Measurements from ENCODE around the gene CD180.

CD180 gene

DNA sequence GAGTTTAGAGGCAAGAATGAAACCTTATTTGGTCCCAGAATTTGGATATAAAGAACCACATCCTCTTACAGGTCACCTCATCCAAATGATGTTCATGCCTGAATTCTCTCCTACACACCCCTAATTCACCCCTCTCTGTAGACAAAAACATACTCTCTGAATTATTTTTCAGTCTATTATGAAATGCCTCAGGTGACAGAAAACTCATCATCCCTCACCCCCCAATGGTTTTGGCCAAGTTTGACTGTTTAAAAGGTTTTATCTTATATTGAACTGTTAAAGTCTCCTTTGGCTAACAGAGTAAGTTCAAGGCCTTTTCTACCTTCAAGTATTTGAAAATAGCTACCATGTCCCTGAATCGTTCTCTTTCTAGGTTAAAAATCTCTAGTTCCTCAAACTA, 2.3 kb upstream of the CD180 start:
- TF ChIP-seq, protein P1, sequence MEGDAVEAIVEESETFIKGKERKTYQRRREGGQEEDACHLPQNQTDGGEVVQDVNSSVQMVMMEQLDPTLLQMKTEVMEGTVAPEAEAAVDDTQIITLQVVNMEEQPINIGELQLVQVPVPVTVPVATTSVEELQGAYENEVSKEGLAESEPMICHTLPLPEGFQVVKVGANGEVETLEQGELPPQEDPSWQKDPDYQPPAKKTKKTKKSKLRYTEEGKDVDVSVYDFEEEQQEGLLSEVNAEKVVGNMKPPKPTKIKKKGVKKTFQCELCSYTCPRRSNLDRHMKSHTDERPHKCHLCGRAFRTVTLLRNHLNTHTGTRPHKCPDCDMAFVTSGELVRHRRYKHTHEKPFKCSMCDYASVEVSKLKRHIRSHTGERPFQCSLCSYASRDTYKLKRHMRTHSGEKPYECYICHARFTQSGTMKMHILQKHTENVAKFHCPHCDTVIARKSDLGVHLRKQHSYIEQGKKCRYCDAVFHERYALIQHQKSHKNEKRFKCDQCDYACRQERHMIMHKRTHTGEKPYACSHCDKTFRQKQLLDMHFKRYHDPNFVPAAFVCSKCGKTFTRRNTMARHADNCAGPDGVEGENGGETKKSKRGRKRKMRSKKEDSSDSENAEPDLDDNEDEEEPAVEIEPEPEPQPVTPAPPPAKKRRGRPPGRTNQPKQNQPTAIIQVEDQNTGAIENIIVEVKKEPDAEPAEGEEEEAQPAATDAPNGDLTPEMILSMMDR (IDR thresholded peaks at IDR 0.05), result no peak
- Histone ChIP-seq H3K27ac (no peak overlapping the region), H3K9me3 (ENCODE audit: control insufficient read depth, low read length) (no peaks in the 10 kb centered on the region), H3K4me3 (ENCODE audit: low read depth, low read length) (no peak overlapping the region), H3K79me2 (no peaks in the 10 kb centered on the region), H3K27me3 (ENCODE audit: control insufficient read depth, insufficient read depth, low read length) (no peaks in the 10 kb centered on the region), H3K4me2 (ENCODE audit: low read length) (no peak overlapping the region), H3K9ac (no peak overlapping the region), H3K36me3 (ENCODE audit: control insufficient read depth, insufficient read depth, low read length) (no peaks in the 10 kb centered on the region), H3K4me1 (no peaks in the 10 kb centered on the region), H2AFZ (no peak overlapping the region)

DNA sequence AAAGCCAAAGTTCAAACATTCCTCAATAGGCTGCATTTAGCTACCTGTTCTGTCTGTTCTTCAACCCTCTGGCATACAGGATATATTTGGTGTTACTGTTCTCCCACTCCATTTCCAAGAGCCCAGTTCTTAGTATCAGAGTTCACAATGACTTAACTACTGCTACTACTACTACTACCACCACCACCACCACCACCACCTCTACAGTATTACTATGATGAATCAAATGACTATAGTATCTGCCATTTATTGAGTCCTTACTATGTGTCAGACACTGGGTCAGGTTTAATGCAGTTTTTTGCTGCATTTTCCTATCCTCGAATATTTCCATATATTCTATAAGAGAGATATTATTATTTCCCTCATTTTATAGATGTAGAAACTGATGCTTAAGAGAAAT, 937 bp upstream of the CD180 start:
- Histone ChIP-seq H3K9ac (no peak overlapping the region), H3K9me3 (ENCODE audit: control insufficient read depth, low read length) (no peaks in the 10 kb centered on the region), H3K27ac (no peak overlapping the region), H3K27me3 (ENCODE audit: control insufficient read depth, insufficient read depth, low read length) (no peaks in the 10 kb centered on the region), H2AFZ (no peak overlapping the region), H3K4me1 (peaks cover 5% of the 10 kb centered on the region), H3K4me2 (ENCODE audit: low read length) (no peak overlapping the region), H3K36me3 (ENCODE audit: control insufficient read depth, insufficient read depth, low read length) (no peaks in the 10 kb centered on the region), H3K4me3 (ENCODE audit: low read depth, low read length) (no peak overlapping the region), H3K79me2 (no peaks in the 10 kb centered on the region)
- TF ChIP-seq, protein P1 (IDR thresholded peaks at IDR 0.05), result no peak

DNA sequence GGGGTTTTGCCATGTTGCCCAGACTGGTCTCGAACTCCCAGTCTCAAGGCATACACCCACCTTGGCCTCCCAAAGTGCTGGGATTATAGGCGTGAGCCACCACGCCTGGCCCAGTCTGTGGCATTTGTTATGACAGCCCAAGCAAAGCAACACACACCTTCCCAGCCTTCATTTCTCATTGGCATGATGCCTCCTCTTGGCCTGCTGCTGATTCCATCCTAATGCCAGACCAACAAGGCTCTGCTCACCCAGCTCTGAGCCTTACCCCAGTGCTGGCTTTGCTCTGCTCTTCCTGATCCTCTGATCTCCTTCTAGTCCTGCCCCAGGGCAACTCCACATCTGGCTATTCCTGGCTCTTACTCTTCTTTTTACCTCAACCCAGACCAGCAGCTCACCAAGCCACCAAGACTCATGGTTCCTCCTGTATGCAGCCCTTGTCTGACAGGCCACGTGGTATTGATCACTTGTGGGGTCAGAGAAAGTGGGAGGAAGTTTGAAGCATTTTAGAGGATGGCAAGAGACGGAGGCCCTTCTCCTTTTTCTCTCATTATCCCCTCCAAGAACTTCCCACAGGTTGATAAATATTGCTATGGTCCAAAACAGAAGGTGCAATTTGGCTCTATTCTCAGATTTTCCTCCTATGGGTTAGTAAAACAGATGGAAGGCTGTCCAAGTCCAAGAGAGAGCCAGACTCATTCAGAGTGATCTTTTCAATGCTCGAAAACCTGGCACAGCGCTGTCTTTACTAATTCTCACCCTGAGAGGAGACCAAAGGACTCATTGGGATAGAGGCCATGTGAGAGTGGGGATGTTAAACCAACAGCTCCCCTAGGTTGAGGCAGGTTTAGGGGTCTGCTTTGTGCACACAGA, 958 bp downstream of the CD180 start:
- TF ChIP-seq, protein P1 (IDR thresholded peaks at IDR 0.05), result no peak
- H3K4me2 ChIP-seq (ENCODE audit: low read length), result no peak overlapping the region
- H3K36me3 ChIP-seq (ENCODE audit: control insufficient read depth, insufficient read depth, low read length), result no peaks in the 10 kb centered on the region
- no peak overlapping the region for H3K4me3 ChIP-seq (ENCODE audit: low read depth, low read length)
- no peaks in the 10 kb centered on the region for H3K9me3 ChIP-seq (ENCODE audit: control insufficient read depth, low read length)
- H3K9ac ChIP-seq, result no peak overlapping the region
- H3K27ac ChIP-seq, result no peak overlapping the region
- H3K4me1 ChIP-seq, result peaks cover 5% of the 10 kb centered on the region
- no peaks in the 10 kb centered on the region for H3K27me3 ChIP-seq (ENCODE audit: control insufficient read depth, insufficient read depth, low read length)
- H2AFZ ChIP-seq, result no peak overlapping the region
- H3K79me2 ChIP-seq, result no peaks in the 10 kb centered on the region

DNA sequence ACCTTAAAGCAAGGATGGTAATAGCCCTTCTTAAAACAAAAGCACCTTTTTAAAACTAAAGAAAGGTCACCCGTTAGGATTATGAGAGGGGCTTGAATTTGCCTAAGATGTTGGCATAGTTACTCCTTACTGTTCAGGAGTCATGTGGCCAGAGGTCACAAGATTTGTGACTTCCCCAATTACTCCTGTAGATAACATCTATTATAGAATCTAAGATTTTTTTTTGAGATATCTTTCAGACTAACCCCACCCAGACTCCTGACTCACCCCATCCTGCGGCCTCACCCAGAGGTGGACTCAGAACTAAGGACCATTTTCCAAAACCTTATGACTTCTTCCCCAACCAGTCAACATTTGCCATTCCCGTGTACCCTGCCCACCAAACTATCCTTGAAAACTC, 2.4 kb downstream of the CD180 start:
- Histone ChIP-seq H3K36me3 (ENCODE audit: control insufficient read depth, insufficient read depth, low read length) (no peaks in the 10 kb centered on the region), H2AFZ (no peak overlapping the region), H3K79me2 (no peaks in the 10 kb centered on the region), H3K27ac (no peak overlapping the region), H3K4me3 (ENCODE audit: low read depth, low read length) (no peak overlapping the region), H3K4me1 (peaks cover 5% of the 10 kb centered on the region), H3K9me3 (ENCODE audit: control insufficient read depth, low read length) (no peaks in the 10 kb centered on the region), H3K27me3 (ENCODE audit: control insufficient read depth, insufficient read depth, low read length) (no peaks in the 10 kb centered on the region), H3K4me2 (ENCODE audit: low read length) (no peak overlapping the region), H3K9ac (no peak overlapping the region)
- TF ChIP-seq, protein P1 (IDR thresholded peaks at IDR 0.05), result no peak

DNA sequence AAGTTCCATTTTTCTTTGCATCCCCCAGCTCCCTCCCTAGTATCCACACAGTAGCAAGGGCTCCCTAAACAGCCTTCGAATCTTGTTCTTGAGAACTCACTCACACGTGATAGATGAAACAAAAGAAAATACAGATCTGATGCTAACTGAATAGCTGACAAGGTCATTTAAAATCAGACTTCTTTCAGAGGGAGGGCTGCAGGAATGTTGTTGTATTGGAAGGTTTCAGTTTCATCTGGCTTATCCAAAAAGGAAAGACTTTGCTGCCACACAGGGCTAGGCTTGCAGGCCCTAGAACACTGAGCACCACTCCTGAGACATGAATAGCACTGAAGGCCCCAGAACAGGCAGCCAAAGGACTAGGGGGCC, 3.2 kb downstream of the CD180 start:
- no peak overlapping the region for H3K9ac ChIP-seq
- no peaks in the 10 kb centered on the region for H3K79me2 ChIP-seq
- no peaks in the 10 kb centered on the region for H3K36me3 ChIP-seq (ENCODE audit: control insufficient read depth, insufficient read depth, low read length)
- H3K9me3 ChIP-seq (ENCODE audit: control insufficient read depth, low read length), result no peaks in the 10 kb centered on the region
- peaks cover 5% of the 10 kb centered on the region for H3K4me1 ChIP-seq
- TF ChIP-seq, protein P1 (IDR thresholded peaks at IDR 0.05), result no peak
- H2AFZ ChIP-seq, result peak overlapping the region; percentile 55
- no peaks in the 10 kb centered on the region for H3K27me3 ChIP-seq (ENCODE audit: control insufficient read depth, insufficient read depth, low read length)
- no peak overlapping the region for H3K27ac ChIP-seq
- H3K4me3 ChIP-seq (ENCODE audit: low read depth, low read length), result no peak overlapping the region
- no peak overlapping the region for H3K4me2 ChIP-seq (ENCODE audit: low read length)

Measured in parathyroid adenoma (tissue), 2 donors.